GM12873 (cell line): ENCODE measurements around the gene RELN.

Source experiments
- TF ChIP-seq, protein P1 (sequence below): IDR thresholded peaks from 2 replicates; pipeline ENCODE4 v1.5.1; 2012; ENCODE audit warnings: low read depth, mild to moderate bottlenecking, moderate library complexity, low read length, control low read depth; ENCODE audit not compliant: insufficient read depth; ENCODE audit errors: missing control alignments

The RELN gene

DNA sequence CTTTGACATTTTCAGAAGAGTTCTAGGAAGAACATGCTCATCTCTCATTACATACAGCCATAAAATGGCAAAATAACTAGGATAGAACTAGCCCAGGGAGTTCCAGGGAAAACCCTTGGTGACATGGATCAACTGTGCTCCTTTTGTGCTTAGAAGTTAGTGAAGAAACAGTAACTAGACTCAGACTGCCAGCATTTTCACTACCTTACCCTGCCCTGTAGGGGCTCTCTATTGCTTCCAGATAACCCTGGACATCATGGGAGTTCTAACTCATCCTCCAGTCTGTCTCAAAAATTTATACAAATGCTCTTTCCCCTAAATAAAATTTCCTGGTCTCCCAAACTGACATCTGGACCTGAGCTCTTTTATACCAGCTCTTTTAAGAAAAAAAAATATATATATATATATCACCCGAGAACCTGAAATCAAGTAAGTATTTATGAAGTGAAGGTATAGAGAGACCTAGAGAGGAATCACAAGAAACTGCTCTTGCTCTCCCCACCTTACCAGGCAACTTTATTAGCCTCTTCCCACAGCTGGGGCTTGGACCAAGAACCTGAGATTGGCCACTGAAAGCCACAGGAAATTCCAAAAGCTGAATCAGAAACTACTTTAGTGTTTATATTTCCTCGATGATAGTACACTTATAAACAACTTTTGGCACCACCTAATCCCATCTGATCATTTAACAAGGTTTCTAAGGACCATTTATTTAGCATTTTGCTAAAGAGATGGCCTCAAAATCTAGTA is 101.4 kb downstream of the RELN start:
- TF ChIP-seq, protein P1, sequence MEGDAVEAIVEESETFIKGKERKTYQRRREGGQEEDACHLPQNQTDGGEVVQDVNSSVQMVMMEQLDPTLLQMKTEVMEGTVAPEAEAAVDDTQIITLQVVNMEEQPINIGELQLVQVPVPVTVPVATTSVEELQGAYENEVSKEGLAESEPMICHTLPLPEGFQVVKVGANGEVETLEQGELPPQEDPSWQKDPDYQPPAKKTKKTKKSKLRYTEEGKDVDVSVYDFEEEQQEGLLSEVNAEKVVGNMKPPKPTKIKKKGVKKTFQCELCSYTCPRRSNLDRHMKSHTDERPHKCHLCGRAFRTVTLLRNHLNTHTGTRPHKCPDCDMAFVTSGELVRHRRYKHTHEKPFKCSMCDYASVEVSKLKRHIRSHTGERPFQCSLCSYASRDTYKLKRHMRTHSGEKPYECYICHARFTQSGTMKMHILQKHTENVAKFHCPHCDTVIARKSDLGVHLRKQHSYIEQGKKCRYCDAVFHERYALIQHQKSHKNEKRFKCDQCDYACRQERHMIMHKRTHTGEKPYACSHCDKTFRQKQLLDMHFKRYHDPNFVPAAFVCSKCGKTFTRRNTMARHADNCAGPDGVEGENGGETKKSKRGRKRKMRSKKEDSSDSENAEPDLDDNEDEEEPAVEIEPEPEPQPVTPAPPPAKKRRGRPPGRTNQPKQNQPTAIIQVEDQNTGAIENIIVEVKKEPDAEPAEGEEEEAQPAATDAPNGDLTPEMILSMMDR = peak; percentile 23

DNA sequence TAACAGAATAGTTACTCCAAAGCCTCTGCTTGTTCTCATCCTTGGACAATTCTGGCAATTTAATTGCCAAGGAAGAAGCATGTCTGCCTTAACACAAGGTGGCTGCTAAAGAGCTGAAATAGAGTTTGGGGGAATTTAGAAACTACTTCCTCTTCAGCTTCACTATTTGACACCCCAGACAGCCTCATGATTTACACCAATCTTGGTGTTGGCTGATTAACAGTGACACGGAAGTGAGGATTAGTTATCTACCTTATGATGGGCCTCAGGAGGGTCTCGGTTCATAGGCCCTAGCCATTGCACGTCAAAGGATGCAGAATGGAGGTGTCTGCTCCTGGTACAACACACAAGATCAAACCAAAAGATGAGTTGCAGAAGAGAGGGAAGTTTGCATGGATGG is 102.4 kb downstream of the RELN start:
- TF ChIP-seq, protein P1 = no peak

DNA sequence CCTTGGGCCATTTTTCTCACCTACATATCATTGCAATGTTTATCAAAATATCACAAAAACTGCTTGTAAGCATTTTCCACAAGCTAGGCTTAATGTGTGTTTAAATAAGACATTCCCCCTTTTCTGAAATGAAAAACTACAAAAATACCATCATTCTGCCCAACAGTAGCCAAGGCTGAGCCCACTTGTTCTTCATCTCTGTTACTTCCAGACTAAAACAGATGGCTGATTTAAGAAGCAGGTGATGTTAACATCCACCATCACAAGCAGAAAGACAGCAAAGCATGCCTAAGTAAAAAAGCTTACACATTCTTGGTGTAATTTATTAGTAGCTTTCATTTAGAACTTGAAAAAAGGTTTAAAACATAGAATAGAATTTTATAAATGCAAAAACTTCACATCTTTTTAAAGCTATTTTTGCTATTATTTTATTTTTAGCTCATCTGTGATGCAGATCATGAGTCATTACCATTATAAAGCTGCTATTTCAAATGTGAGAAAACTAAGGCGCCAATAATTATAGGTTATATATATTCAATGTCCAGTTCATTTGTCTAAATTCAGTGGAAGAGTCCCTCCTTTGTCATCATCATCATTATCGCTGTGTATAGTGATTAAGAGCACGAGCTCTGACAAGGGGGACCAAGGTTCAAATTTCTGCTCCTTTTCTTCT is 109.4 kb downstream of the RELN start:
- TF ChIP-seq, protein P1 = no peak

DNA sequence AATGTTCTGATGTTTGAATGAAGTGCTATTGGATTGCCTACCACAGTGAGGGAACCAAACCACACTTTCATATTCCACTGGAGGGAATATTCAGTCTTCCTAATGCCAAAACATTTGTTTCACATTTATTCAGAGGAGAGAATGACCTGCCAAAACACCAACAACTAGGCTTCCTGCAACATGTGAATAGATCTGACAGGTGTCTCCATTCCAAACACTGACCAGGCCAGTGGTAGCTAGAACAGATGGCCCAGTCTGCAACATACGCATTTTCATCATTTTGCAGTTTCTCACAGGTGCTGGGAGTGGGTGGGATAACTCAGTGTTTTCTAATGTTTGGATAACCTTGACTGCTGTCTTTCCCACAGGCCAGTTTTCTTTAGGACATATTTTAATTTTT is 110.0 kb downstream of the RELN start:
- TF ChIP-seq, protein P1 = no peak

DNA sequence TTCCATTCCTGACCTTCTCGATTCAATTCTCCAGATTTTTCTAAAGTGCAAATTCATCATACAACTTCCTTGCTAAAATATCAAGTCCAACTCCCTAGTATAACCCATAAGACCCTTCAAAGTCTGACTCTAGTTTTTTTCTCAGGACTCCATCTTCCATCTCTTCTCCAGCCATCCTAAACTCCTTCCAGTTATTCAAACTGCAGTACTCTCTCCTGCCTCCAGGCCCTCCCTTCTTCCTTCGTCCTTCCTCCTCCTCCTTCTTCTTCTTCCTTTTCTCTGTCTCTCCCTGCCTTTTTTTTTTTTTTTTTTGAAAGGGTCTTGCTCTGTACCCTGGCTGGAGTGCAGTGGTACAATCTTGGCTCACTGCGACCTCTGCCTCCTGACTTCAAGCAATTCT is 111.9 kb downstream of the RELN start:
- TF ChIP-seq, protein P1 = peak; percentile 17

DNA sequence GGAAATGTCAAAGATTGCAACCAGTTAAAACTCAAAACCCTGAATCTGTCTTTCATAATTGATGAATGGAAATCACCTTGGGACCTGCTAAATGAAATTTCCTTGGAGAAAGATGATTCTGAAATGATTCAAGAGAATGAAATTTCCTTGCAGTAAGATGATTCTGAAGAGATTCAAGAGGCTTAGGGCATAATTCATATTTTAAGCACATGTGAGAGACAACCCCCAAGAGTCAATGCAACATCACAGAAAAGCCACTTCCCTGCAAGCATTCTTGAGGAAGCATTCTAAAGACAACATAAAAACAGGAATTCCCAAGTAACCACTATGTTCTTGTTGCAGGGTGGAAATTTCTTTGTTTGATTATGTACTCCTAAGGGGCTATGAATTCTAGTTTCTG is 113.7 kb downstream of the RELN start:
- TF ChIP-seq, protein P1 = no peak

DNA sequence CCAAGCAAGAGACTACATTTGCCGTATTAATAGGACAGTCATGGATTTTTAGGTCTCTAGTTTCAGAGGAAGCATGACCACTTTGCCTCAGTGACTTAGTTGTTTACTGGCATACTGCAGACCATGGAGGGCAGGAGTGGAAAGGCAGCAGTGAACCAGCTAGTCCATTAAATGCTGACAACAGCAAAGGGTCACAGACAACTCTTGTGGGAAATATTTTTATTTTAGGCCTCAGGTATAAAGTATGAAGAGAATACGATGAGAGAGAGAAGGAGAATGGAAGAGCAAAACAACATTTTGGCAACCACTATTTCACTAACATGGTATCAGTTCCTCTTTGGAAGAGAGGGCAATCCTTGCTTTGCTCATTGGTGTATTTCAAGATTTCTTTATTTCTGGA is 118.0 kb downstream of the RELN start:
- TF ChIP-seq, protein P1 = no peak
